GM21390 (cell line): ENCODE results near the gene PLXNB1.

Experiments used
- ATAC-seq: cut with Tn5 transposase; IDR thresholded peaks from one replicate; pipeline ENCODE4 v1.9.1; 2021; ENCODE audit not compliant: unreplicated experiment

Gene PLXNB1

GRCh38 chr3:48420561-48420960, 9.3 kb downstream of the PLXNB1 start:
- ATAC-seq = no peak

GRCh38 chr3:48419597-48419996, 10.3 kb downstream of the PLXNB1 start:
- ATAC-seq = no peak

- no peak for ATAC-seq
These were observed 10.7 kb downstream of the PLXNB1 start for GRCh38 chr3:48419149-48419548.

GRCh38 chr3:48418651-48419050, 11.2 kb downstream of the PLXNB1 start:
- ATAC-seq = no peak

GRCh38 chr3:48418140-48418539, 11.7 kb downstream of the PLXNB1 start:
- ATAC-seq = no peak

GRCh38 chr3:48417529-48418108, 12.3 kb downstream of the PLXNB1 start:
- ATAC-seq = no peak

- ATAC-seq = no peak
These were observed 13.3 kb downstream of the PLXNB1 start for GRCh38 chr3:48416546-48416945.

GRCh38 chr3:48416091-48416505, 13.8 kb downstream of the PLXNB1 start:
- no peak for ATAC-seq

GRCh38 chr3:48415251-48415953, 14.5 kb downstream of the PLXNB1 start:
- no peak for ATAC-seq

- no peak for ATAC-seq
These were observed 15.3 kb downstream of the PLXNB1 start for GRCh38 chr3:48414376-48415250.

- ATAC-seq = no peak
These were observed 16.3 kb downstream of the PLXNB1 start for GRCh38 chr3:48413611-48414010.

GRCh38 chr3:48413086-48413485, 16.8 kb downstream of the PLXNB1 start:
- ATAC-seq = no peak

GRCh38 chr3:48412375-48413001, 17.4 kb downstream of the PLXNB1 start:
- ATAC-seq = no peak

- no peak for ATAC-seq
These were observed 18.1 kb downstream of the PLXNB1 start for GRCh38 chr3:48411606-48412374.

- no peak for ATAC-seq
These were observed 18.8 kb downstream of the PLXNB1 start for GRCh38 chr3:48411041-48411588.

- ATAC-seq = no peak
These were observed 19.5 kb downstream of the PLXNB1 start for GRCh38 chr3:48410205-48411040.

GRCh38 chr3:48409291-48410201, 20.3 kb downstream of the PLXNB1 start:
- ATAC-seq = no peak

- ATAC-seq = no peak
These were observed 21.0 kb downstream of the PLXNB1 start for GRCh38 chr3:48408823-48409281.
